Esophagus muscularis mucosa (tissue), 3 donors: ENCODE measurements around the gene ZNF613.

Experiments
- POLR2A ChIP-seq: fragments of 450-650 bp; IDR thresholded peaks from one replicate; pipeline ENCODE4 v1.6.1; 2017; ENCODE audit warnings: antibody characterized with exemption, moderate library complexity, mild to moderate bottlenecking, low read depth
- TF ChIP-seq, protein P1 (sequence below), 3 experiments: fragments of 200-600 bp in 2 of 3; fragments of 450-650 bp in 1 of 3; sonication (generic) in 2 of 3; IDR thresholded peaks; one replicate each; pipeline ENCODE4 v1.5.1; 2017 to 2019; ENCODE audit warnings: antibody characterized with exemption in 3 of 3, mild to moderate bottlenecking in 2 of 3, moderate library complexity in 1 of 3

DNA sequence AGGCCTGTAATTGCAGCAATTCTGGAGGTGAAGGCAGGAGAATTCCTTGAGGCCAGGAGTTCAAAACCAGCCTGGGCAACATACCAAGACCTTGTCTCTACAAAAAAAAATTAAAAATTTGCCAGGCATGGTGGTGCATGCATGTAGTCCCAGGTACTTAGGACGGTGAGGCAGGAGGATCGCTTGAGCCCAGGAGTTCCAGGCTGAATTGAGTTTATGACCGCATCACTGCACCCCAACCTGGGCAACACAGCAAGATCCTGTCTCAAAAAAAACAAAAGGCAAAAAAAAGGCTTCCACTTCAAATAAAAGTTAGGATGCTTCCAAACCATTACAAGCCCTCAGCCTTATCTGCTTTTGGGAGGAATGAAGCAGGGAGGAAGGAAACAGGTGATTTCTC is 44.8 kb upstream of the ZNF613 start:
- no peak for TF ChIP-seq POLR2A
- TF ChIP-seq, protein P1, sequence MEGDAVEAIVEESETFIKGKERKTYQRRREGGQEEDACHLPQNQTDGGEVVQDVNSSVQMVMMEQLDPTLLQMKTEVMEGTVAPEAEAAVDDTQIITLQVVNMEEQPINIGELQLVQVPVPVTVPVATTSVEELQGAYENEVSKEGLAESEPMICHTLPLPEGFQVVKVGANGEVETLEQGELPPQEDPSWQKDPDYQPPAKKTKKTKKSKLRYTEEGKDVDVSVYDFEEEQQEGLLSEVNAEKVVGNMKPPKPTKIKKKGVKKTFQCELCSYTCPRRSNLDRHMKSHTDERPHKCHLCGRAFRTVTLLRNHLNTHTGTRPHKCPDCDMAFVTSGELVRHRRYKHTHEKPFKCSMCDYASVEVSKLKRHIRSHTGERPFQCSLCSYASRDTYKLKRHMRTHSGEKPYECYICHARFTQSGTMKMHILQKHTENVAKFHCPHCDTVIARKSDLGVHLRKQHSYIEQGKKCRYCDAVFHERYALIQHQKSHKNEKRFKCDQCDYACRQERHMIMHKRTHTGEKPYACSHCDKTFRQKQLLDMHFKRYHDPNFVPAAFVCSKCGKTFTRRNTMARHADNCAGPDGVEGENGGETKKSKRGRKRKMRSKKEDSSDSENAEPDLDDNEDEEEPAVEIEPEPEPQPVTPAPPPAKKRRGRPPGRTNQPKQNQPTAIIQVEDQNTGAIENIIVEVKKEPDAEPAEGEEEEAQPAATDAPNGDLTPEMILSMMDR (IDR thresholded peaks at IDR 0.05), result no peak
